ENCODE measurements around the gene RAB20. TPM values are rescaled to one million over a fixed set of nuclear protein-coding genes. Genes with fewer than 3 reads are reported as not detected.
"Not testable (repeated sequence)": the region's sequence is repeated elsewhere in the genome, so short reads cannot be mapped to it uniquely, and the experiment has no call there.

The RAB20 gene
- total RNA-seq, 2 donors from 2014 or later, result 1.2 to 1.4 TPM

- H3K9me3 ChIP-seq (ENCODE audit: control insufficient read depth, low read length, poor library complexity, severe bottlenecking), result no peaks in the 10 kb centered on the region
- Mint-ChIP-seq H3K36me3 (ENCODE audit: low read depth) (no peaks in the 10 kb centered on the region), H3K4me3 (no peak overlapping the region), H3K27ac (no peak overlapping the region), H3K27me3 (no peaks in the 10 kb centered on the region), H3K4me1 (no peaks in the 10 kb centered on the region)
- ATAC-seq (no peak), DNase-seq (no peak)
Observed at GRCh38 chr13:110491869-110492678, 69.4 kb downstream of the RAB20 start.

GRCh38 chr13:110490009-110490770, 71.3 kb downstream of the RAB20 start:
- Mint-ChIP-seq H3K27ac (no peak overlapping the region), H3K4me1 (no peaks in the 10 kb centered on the region), H3K4me3 (no peak overlapping the region), H3K27me3 (peaks cover 4% of the 10 kb centered on the region), H3K36me3 (ENCODE audit: low read depth) (no peaks in the 10 kb centered on the region)
- ATAC-seq (no peak), DNase-seq (no peak)
- no peaks in the 10 kb centered on the region for H3K9me3 ChIP-seq (ENCODE audit: control insufficient read depth, low read length, poor library complexity, severe bottlenecking)

GRCh38 chr13:110486880-110487279, 74.6 kb downstream of the RAB20 start:
- not testable (repeated sequence) for ATAC-seq; H3K4me1 Mint-ChIP-seq; H3K36me3 Mint-ChIP-seq (ENCODE audit: low read depth); H3K4me3 Mint-ChIP-seq; DNase-seq; H3K9me3 ChIP-seq (ENCODE audit: control insufficient read depth, low read length, poor library complexity, severe bottlenecking); H3K27ac Mint-ChIP-seq
- H3K27me3 Mint-ChIP-seq, result peaks cover 22% of the 10 kb centered on the region

GRCh38 chr13:110486061-110486715, 75.3 kb downstream of the RAB20 start:
- no peak overlapping the region for H3K4me3 Mint-ChIP-seq
- no peaks in the 10 kb centered on the region for H3K4me1 Mint-ChIP-seq
- H3K36me3 Mint-ChIP-seq (ENCODE audit: low read depth), result no peaks in the 10 kb centered on the region
- no peak for ATAC-seq
- no peaks in the 10 kb centered on the region for H3K9me3 ChIP-seq (ENCODE audit: control insufficient read depth, low read length, poor library complexity, severe bottlenecking)
- no peak overlapping the region for H3K27ac Mint-ChIP-seq
- peaks cover 22% of the 10 kb centered on the region for H3K27me3 Mint-ChIP-seq
- DNase-seq, result no peak

- H3K36me3 Mint-ChIP-seq (ENCODE audit: low read depth), result no peaks in the 10 kb centered on the region
- no peaks in the 10 kb centered on the region for H3K4me1 Mint-ChIP-seq
- no peaks in the 10 kb centered on the region for H3K9me3 ChIP-seq (ENCODE audit: control insufficient read depth, low read length, poor library complexity, severe bottlenecking)
- H3K27ac Mint-ChIP-seq, result no peak overlapping the region
- peaks cover 22% of the 10 kb centered on the region for H3K27me3 Mint-ChIP-seq
- ATAC-seq (no peak), DNase-seq (no peak)
- H3K4me3 Mint-ChIP-seq, result no peak overlapping the region
Observed at GRCh38 chr13:110485604-110486003, 75.9 kb downstream of the RAB20 start.

GRCh38 chr13:110484290-110485048, 77.1 kb downstream of the RAB20 start:
- DNase-seq (no peak), ATAC-seq (no peak)
- Mint-ChIP-seq H3K4me1 (no peaks in the 10 kb centered on the region), H3K27ac (no peak overlapping the region), H3K36me3 (ENCODE audit: low read depth) (no peaks in the 10 kb centered on the region), H3K4me3 (no peak overlapping the region), H3K27me3 (peaks cover 24% of the 10 kb centered on the region)
- H3K9me3 ChIP-seq (ENCODE audit: control insufficient read depth, low read length, poor library complexity, severe bottlenecking), result no peaks in the 10 kb centered on the region

GRCh38 chr13:110483386-110483968, 78.0 kb downstream of the RAB20 start:
- Mint-ChIP-seq H3K27ac (no peak overlapping the region), H3K36me3 (ENCODE audit: low read depth) (no peaks in the 10 kb centered on the region), H3K4me1 (no peaks in the 10 kb centered on the region), H3K27me3 (peaks cover 31% of the 10 kb centered on the region), H3K4me3 (no peak overlapping the region)
- ATAC-seq, result no peak
- no peak for DNase-seq
- H3K9me3 ChIP-seq (ENCODE audit: control insufficient read depth, low read length, poor library complexity, severe bottlenecking), result no peaks in the 10 kb centered on the region

GRCh38 chr13:110480161-110480560, 81.4 kb downstream of the RAB20 start:
- DNase-seq (no peak), ATAC-seq (no peak)
- Mint-ChIP-seq H3K27ac (no peak overlapping the region), H3K27me3 (peaks cover 46% of the 10 kb centered on the region), H3K4me3 (no peak overlapping the region), H3K36me3 (ENCODE audit: low read depth) (no peaks in the 10 kb centered on the region), H3K4me1 (peaks cover 2% of the 10 kb centered on the region)
- H3K9me3 ChIP-seq (ENCODE audit: control insufficient read depth, low read length, poor library complexity, severe bottlenecking), result no peaks in the 10 kb centered on the region

GRCh38 chr13:110479648-110480047, 81.9 kb downstream of the RAB20 start:
- peaks cover 45% of the 10 kb centered on the region for H3K27me3 Mint-ChIP-seq
- DNase-seq (no peak), ATAC-seq (no peak)
- no peak overlapping the region for H3K4me3 Mint-ChIP-seq
- no peaks in the 10 kb centered on the region for H3K36me3 Mint-ChIP-seq (ENCODE audit: low read depth)
- H3K9me3 ChIP-seq (ENCODE audit: control insufficient read depth, low read length, poor library complexity, severe bottlenecking), result no peaks in the 10 kb centered on the region
- H3K4me1 Mint-ChIP-seq, result peaks cover 2% of the 10 kb centered on the region
- no peak overlapping the region for H3K27ac Mint-ChIP-seq

- Mint-ChIP-seq H3K4me1 (peaks cover 2% of the 10 kb centered on the region), H3K27ac (no peak overlapping the region), H3K27me3 (peaks cover 40% of the 10 kb centered on the region), H3K36me3 (ENCODE audit: low read depth) (no peaks in the 10 kb centered on the region), H3K4me3 (no peak overlapping the region)
- H3K9me3 ChIP-seq (ENCODE audit: control insufficient read depth, low read length, poor library complexity, severe bottlenecking), result no peaks in the 10 kb centered on the region
- DNase-seq (no peak), ATAC-seq (no peak)
Observed at GRCh38 chr13:110479215-110479545, 82.3 kb downstream of the RAB20 start.

- Mint-ChIP-seq H3K36me3 (ENCODE audit: low read depth) (no peaks in the 10 kb centered on the region), H3K4me3 (no peak overlapping the region), H3K27ac (no peak overlapping the region), H3K4me1 (peaks cover 2% of the 10 kb centered on the region), H3K27me3 (peaks cover 38% of the 10 kb centered on the region)
- no peak for ATAC-seq
- H3K9me3 ChIP-seq (ENCODE audit: control insufficient read depth, low read length, poor library complexity, severe bottlenecking), result no peaks in the 10 kb centered on the region
- no peak for DNase-seq
Observed at GRCh38 chr13:110478405-110479214, 82.9 kb downstream of the RAB20 start.

GRCh38 chr13:110477706-110478245, 83.7 kb downstream of the RAB20 start:
- H3K27me3 Mint-ChIP-seq, result peaks cover 30% of the 10 kb centered on the region
- H3K4me3 Mint-ChIP-seq, result no peak overlapping the region
- no peaks in the 10 kb centered on the region for H3K9me3 ChIP-seq (ENCODE audit: control insufficient read depth, low read length, poor library complexity, severe bottlenecking)
- DNase-seq, result no peak
- peaks cover 2% of the 10 kb centered on the region for H3K4me1 Mint-ChIP-seq
- ATAC-seq, result no peak
- H3K27ac Mint-ChIP-seq, result no peak overlapping the region
- no peaks in the 10 kb centered on the region for H3K36me3 Mint-ChIP-seq (ENCODE audit: low read depth)
